BLaER1 treated with 17β-estradiol and CSF1 and Interleukin-3, amounts not matched to agents 10 nM and 100 nM (cell line): ENCODE data around the gene SNTA1.

Experiments used
- H3K27ac ChIP-seq, 11 experiments: shearing (Covaris generic); formaldehyde crosslinking; 2 replicates each; pipeline ENCODE4 v1.8.1; 2022
- H3K27me3 ChIP-seq, 11 experiments: shearing (Covaris generic); formaldehyde crosslinking; 2 replicates each; pipeline ENCODE4 v1.8.1; 2022
- H3K36me3 ChIP-seq, 11 experiments: shearing (Covaris generic); formaldehyde crosslinking; 2 replicates each; pipeline ENCODE4 v1.8.1; 2022
- H3K4me1 ChIP-seq, 10 experiments: shearing (Covaris generic); formaldehyde crosslinking; 2 replicates each; pipeline ENCODE4 v1.8.1; 2022
- H3K4me2 ChIP-seq, 11 experiments: shearing (Covaris generic); formaldehyde crosslinking; 2 replicates each; pipeline ENCODE4 v1.8.1; 2022
- H3K4me3 ChIP-seq, 10 experiments: shearing (Covaris generic); formaldehyde crosslinking; 2 replicates each; pipeline ENCODE4 v1.8.1; 2022
- H3K9ac ChIP-seq, 11 experiments: shearing (Covaris generic); formaldehyde crosslinking; 2 replicates each; pipeline ENCODE4 v1.8.1; 2022
- H3K9me3 ChIP-seq, 11 experiments: shearing (Covaris generic); formaldehyde crosslinking; replicated peaks in 1 of 11; 2 replicates each; pipeline ENCODE4 v1.8.1; 2022
- H4K20me1 ChIP-seq, 11 experiments: shearing (Covaris generic); formaldehyde crosslinking; 2 replicates each; pipeline ENCODE4 v1.8.1; 2022
- Cebpa-rat ChIP-seq, 11 experiments: shearing (Covaris generic); IDR thresholded peaks; 2 replicates each; pipeline ENCODE4 v1.8.1; 2022

SNTA1 gene

GRCh38 chr20:33386673-33387072 is 56.9 kb downstream of the SNTA1 start:
- no peak overlapping the region for H3K9ac ChIP-seq
- peaks cover 0 to 4% (median 3%) of the 10 kb centered on the region in 10 experiments; a peak in 12 of 20 replicates for H3K4me1 ChIP-seq
- no peak overlapping the region for H3K27ac ChIP-seq
- peaks cover 84 to 93% (median 88%) of the 10 kb centered on the region in 11 experiments for H3K36me3 ChIP-seq
- H3K9me3 ChIP-seq = peaks cover 0 to 18% (median 12%) of the 10 kb centered on the region in 11 experiments; a peak in 13 of 22 replicates
- H4K20me1 ChIP-seq = peaks cover 0 to 6% (median 0%) of the 10 kb centered on the region in 11 experiments; a peak in 4 of 22 replicates
- H3K27me3 ChIP-seq = no peaks in the 10 kb centered on the region
- H3K4me3 ChIP-seq = no peak overlapping the region
- TF ChIP-seq Cebpa-rat (IDR thresholded peaks at IDR 0.05) = no peak
- H3K4me2 ChIP-seq = no peak overlapping the region

- H3K27me3 ChIP-seq = no peaks in the 10 kb centered on the region
- no peak overlapping the region for H3K27ac ChIP-seq
- H4K20me1 ChIP-seq = no peaks in the 10 kb centered on the region; a peak in 1 of 22 replicates
- H3K9ac ChIP-seq = no peak overlapping the region
- peak overlapping the region in 5 of 11 experiments; percentile 4 to 22 (median 15); a peak in 1 of 22 replicates for H3K4me2 ChIP-seq
- H3K4me3 ChIP-seq = no peak overlapping the region
- no peak for TF ChIP-seq Cebpa-rat (IDR thresholded peaks at IDR 0.05)
- H3K36me3 ChIP-seq = peaks cover 85 to 100% (median 94%) of the 10 kb centered on the region in 11 experiments
- peaks cover 4 to 24% (median 16%) of the 10 kb centered on the region in 10 experiments; a peak in 19 of 20 replicates for H3K4me1 ChIP-seq
- peaks cover 0 to 17% (median 9%) of the 10 kb centered on the region in 11 experiments; a peak in 15 of 22 replicates for H3K9me3 ChIP-seq
Observed at GRCh38 chr20:33377366-33377765, 66.2 kb downstream of the SNTA1 start.

GRCh38 chr20:33373735-33374605 is 69.6 kb downstream of the SNTA1 start:
- Histone ChIP-seq H3K4me2 (no peak overlapping the region), H4K20me1 (peaks cover 0 to 11% (median 0%) of the 10 kb centered on the region in 11 experiments; a peak in 2 of 22 replicates), H3K27ac (no peak overlapping the region; a peak in 1 of 22 replicates), H3K27me3 (no peaks in the 10 kb centered on the region), H3K9me3 (peaks cover 0 to 19% (median 11%) of the 10 kb centered on the region in 11 experiments; a peak in 17 of 22 replicates), H3K36me3 (peaks cover 68 to 88% (median 75%) of the 10 kb centered on the region in 11 experiments), H3K4me3 (no peak overlapping the region), H3K9ac (no peak overlapping the region), H3K4me1 (peaks cover 34 to 55% (median 48%) of the 10 kb centered on the region in 10 experiments)
- no peak for TF ChIP-seq Cebpa-rat (IDR thresholded peaks at IDR 0.05)

- peaks cover 36 to 54% (median 49%) of the 10 kb centered on the region in 10 experiments for H3K4me1 ChIP-seq
- H3K9me3 ChIP-seq = peaks cover 0 to 23% (median 14%) of the 10 kb centered on the region in 11 experiments; a peak in 17 of 22 replicates
- H4K20me1 ChIP-seq = peaks cover 0 to 11% (median 0%) of the 10 kb centered on the region in 11 experiments; a peak in 2 of 22 replicates
- H3K36me3 ChIP-seq = peaks cover 68 to 88% (median 75%) of the 10 kb centered on the region in 11 experiments
- no peak overlapping the region for H3K4me3 ChIP-seq
- H3K4me2 ChIP-seq = peak overlapping the region in 9 of 11 experiments; percentile 6 to 94 (median 50); a peak in 12 of 22 replicates
- peak overlapping the region in 2 of 11 experiments; percentile 4 to 37; a peak in 2 of 22 replicates for H3K27ac ChIP-seq
- TF ChIP-seq Cebpa-rat (IDR thresholded peaks at IDR 0.05) = no peak
- H3K9ac ChIP-seq = no peak overlapping the region
- no peaks in the 10 kb centered on the region for H3K27me3 ChIP-seq
Observed at GRCh38 chr20:33372993-33373441, 70.5 kb downstream of the SNTA1 start.

- H3K27ac ChIP-seq = peak overlapping the region; percentile 57 to 85 (median 76); a peak in 20 of 22 replicates
- no peak for TF ChIP-seq Cebpa-rat (IDR thresholded peaks at IDR 0.05)
- H3K27me3 ChIP-seq = no peaks in the 10 kb centered on the region
- H3K4me3 ChIP-seq = peak overlapping the region in 6 of 10 experiments; percentile 18 to 50 (median 36); a peak in 10 of 20 replicates
- H3K9me3 ChIP-seq = peaks cover 0 to 8% (median 6%) of the 10 kb centered on the region in 11 experiments; a peak in 10 of 22 replicates
- H4K20me1 ChIP-seq = peaks cover 0 to 11% (median 0%) of the 10 kb centered on the region in 11 experiments; a peak in 2 of 22 replicates
- H3K36me3 ChIP-seq = peaks cover 70 to 88% (median 75%) of the 10 kb centered on the region in 11 experiments
- H3K4me2 ChIP-seq = peak overlapping the region; percentile 79 to 97 (median 93)
- H3K9ac ChIP-seq = peak overlapping the region; percentile 6 to 75 (median 45); a peak in 14 of 22 replicates
- H3K4me1 ChIP-seq = peaks cover 36 to 53% (median 43%) of the 10 kb centered on the region in 10 experiments
Observed at GRCh38 chr20:33370291-33370690, 73.3 kb downstream of the SNTA1 start.

- no peaks in the 10 kb centered on the region for H3K27me3 ChIP-seq
- no peaks in the 10 kb centered on the region for H3K9me3 ChIP-seq
- no peak overlapping the region for H3K27ac ChIP-seq
- H3K4me1 ChIP-seq = no peaks in the 10 kb centered on the region
- no peak overlapping the region for H3K4me3 ChIP-seq
- no peak overlapping the region for H3K9ac ChIP-seq
- H4K20me1 ChIP-seq = no peaks in the 10 kb centered on the region
- no peak overlapping the region for H3K4me2 ChIP-seq
- TF ChIP-seq Cebpa-rat (IDR thresholded peaks at IDR 0.05) = no peak
- H3K36me3 ChIP-seq = peaks cover 79 to 100% (median 98%) of the 10 kb centered on the region in 11 experiments
Observed at GRCh38 chr20:33362898-33363297, 80.7 kb downstream of the SNTA1 start.

GRCh38 chr20:33359399-33360261 is 83.9 kb downstream of the SNTA1 start:
- Histone ChIP-seq H3K36me3 (peaks cover 67 to 100% (median 90%) of the 10 kb centered on the region in 11 experiments), H3K4me2 (no peak overlapping the region), H3K27ac (no peak overlapping the region), H3K4me1 (0 out of 20 replicates have a peak, but pooled peaks cover 0 to under 1% (median 0%) of the 10 kb centered on the region in 10 experiments), H4K20me1 (no peaks in the 10 kb centered on the region), H3K9me3 (no peaks in the 10 kb centered on the region), H3K27me3 (no peaks in the 10 kb centered on the region), H3K9ac (no peak overlapping the region), H3K4me3 (no peak overlapping the region)
- TF ChIP-seq Cebpa-rat (IDR thresholded peaks at IDR 0.05) = no peak
